ENCODE measurements around the gene TSGA10IP.

Gene TSGA10IP

DNA sequence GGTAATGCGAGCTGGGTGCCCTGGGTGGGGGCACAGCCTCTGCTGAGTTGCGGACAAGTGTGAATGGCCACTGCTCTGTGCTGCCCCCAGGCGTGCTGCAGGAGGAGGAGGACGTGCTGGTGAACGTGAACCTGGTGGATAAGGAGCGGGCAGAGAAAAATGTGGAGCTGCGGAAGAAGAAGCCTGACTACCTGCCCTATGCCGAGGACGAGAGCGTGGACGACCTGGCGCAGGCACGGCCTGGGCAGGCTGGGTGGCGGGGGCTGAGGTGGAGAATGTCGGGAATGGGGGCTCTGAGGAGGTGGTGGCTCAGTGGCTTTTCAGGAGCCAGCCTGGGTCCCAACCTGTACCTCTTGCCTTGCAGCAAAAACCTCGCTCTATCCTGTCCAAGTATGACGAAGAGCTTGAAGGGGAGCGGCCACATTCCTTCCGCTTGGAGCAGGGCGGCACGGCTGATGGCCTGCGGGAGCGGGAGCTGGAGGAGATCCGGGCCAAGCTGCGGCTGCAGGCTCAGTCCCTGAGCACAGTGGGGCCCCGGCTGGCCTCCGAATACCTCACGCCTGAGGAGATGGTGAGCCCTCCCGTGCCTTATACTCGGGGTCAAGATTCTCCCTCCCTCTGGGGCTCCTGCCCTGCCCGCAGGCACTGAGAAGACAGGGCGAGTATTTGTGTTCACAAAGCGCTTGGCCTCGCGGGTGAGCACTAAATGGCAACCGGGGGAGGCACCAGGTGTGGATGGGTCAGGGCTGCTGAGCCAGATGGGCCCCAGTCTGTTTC is 20.9 kb downstream of the TSGA10IP start:
- Histone ChIP-seq H3K9me3 (ENCODE audit: insufficient read depth, low read depth, low read length) (no peaks in the 10 kb centered on the region), H2BK5ac (ENCODE audit: low read depth, low read length, poor library complexity) (no peak overlapping the region), H3K23ac (ENCODE audit: low read length) (no peak overlapping the region), H2AFZ (ENCODE audit: insufficient read depth, low read length, poor library complexity) (no peak overlapping the region), H2BK120ac (ENCODE audit: insufficient read depth, low read length, poor library complexity) (no peak overlapping the region), H4K91ac (ENCODE audit: low read depth, low read length) (no peak overlapping the region), H4K12ac (ENCODE audit: low read depth, low read length) (no peak overlapping the region), H3K79me2 (ENCODE audit: control insufficient read depth, insufficient read depth, low read length, poor library complexity) (peaks cover 8% of the 10 kb centered on the region), H3K9ac (ENCODE audit: low read length) (no peak overlapping the region), H3K14ac (ENCODE audit: low read length) (no peak overlapping the region), H4K8ac (ENCODE audit: low read depth, low read length) (no peak overlapping the region), H2AK5ac (ENCODE audit: low read length) (no peak overlapping the region), H3K18ac (ENCODE audit: low read length) (no peak overlapping the region), H3K4ac (ENCODE audit: low read depth, low read length) (no peak overlapping the region), H3K4me3 (ENCODE audit: low read depth, low read length) (no peak overlapping the region), H3K27me3 (ENCODE audit: insufficient read depth, low read length) (no peaks in the 10 kb centered on the region), H3K79me1 (ENCODE audit: low read length) (peaks cover 5% of the 10 kb centered on the region), H3K27ac (ENCODE audit: low read depth, low read length) (no peak overlapping the region), H2BK12ac (ENCODE audit: low read length) (no peak overlapping the region), H3K4me2 (ENCODE audit: low read length) (no peak overlapping the region), H3K36me3 (ENCODE audit: control insufficient read depth in 1 of 2, insufficient read depth in 2 of 2, low read length in 2 of 2) (peaks cover 56 to 64% of the 10 kb centered on the region in 2 experiments), H3K4me1 (ENCODE audit: control insufficient read depth in 1 of 2, insufficient read depth in 2 of 2, low read length in 2 of 2) (peaks cover 4 to 8% of the 10 kb centered on the region in 2 experiments)
- no CpG with 5 or more reads among the region's 36 CpGs for WGBS (ENCODE audit: extremely low coverage, insufficient coverage, insufficient read length)
- DNase-seq: peak in 1 of 2 donors; percentile 44

DNA sequence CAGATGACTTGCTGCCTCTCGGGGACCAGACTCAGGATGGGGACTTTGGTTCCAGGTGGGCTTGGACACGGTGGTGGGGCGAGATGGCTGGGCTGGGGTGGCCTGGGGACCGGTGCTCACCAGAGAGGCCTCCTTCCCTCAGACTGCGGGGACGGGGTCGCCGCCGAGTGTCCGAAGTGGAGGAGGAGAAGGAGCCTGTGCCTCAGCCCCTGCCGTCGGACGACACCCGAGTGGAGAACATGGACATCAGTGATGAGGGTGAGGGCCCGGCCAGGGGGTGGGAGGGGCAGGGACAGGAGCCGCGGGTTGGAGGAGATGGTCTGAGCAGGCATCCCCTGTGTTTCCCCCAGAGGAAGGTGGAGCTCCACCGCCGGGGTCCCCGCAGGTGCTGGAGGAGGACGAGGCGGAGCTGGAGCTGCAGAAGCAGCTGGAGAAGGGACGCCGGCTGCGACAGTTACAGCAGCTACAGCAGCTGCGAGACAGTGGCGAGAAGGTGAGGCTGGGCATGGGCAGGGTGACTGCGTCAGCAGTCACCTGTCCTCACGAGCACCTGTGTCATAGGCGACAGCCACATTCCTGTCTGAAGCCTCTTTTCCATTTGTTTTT is 22.2 kb downstream of the TSGA10IP start:
- H4K91ac ChIP-seq (ENCODE audit: low read depth, low read length): no peak overlapping the region
- H3K9ac ChIP-seq (ENCODE audit: low read length): no peak overlapping the region
- H2BK120ac ChIP-seq (ENCODE audit: insufficient read depth, low read length, poor library complexity): no peak overlapping the region
- no peak overlapping the region for H3K23ac ChIP-seq (ENCODE audit: low read length)
- no peak overlapping the region for H3K4ac ChIP-seq (ENCODE audit: low read depth, low read length)
- H3K18ac ChIP-seq (ENCODE audit: low read length): no peak overlapping the region
- H3K27ac ChIP-seq (ENCODE audit: low read depth, low read length): no peak overlapping the region
- no peak overlapping the region for H2BK12ac ChIP-seq (ENCODE audit: low read length)
- no CpG with 5 or more reads among the region's 30 CpGs for WGBS (ENCODE audit: extremely low coverage, insufficient coverage, insufficient read length)
- no peak overlapping the region for H3K4me3 ChIP-seq (ENCODE audit: low read depth, low read length)
- H4K12ac ChIP-seq (ENCODE audit: low read depth, low read length): no peak overlapping the region
- no peaks in the 10 kb centered on the region for H3K9me3 ChIP-seq (ENCODE audit: insufficient read depth, low read depth, low read length)
- no peak overlapping the region for H3K14ac ChIP-seq (ENCODE audit: low read length)
- no peak overlapping the region for H2AFZ ChIP-seq (ENCODE audit: insufficient read depth, low read length, poor library complexity)
- H2BK5ac ChIP-seq (ENCODE audit: low read depth, low read length, poor library complexity): no peak overlapping the region
- H3K4me2 ChIP-seq (ENCODE audit: low read length): no peak overlapping the region
- no peak overlapping the region for H4K8ac ChIP-seq (ENCODE audit: low read depth, low read length)
- no peaks in the 10 kb centered on the region for H3K79me1 ChIP-seq (ENCODE audit: low read length)
- H2AK5ac ChIP-seq (ENCODE audit: low read length): no peak overlapping the region
- H3K27me3 ChIP-seq (ENCODE audit: insufficient read depth, low read length): no peaks in the 10 kb centered on the region
- peaks cover 60 to 65% of the 10 kb centered on the region in 2 experiments for H3K36me3 ChIP-seq (ENCODE audit: control insufficient read depth in 1 of 2, insufficient read depth in 2 of 2, low read length in 2 of 2)
- H3K4me1 ChIP-seq (ENCODE audit: control insufficient read depth in 1 of 2, insufficient read depth in 2 of 2, low read length in 2 of 2): peaks cover 3 to 5% of the 10 kb centered on the region in 2 experiments
- DNase-seq: no peak
- H3K79me2 ChIP-seq (ENCODE audit: control insufficient read depth, insufficient read depth, low read length, poor library complexity): peaks cover 5% of the 10 kb centered on the region

DNA sequence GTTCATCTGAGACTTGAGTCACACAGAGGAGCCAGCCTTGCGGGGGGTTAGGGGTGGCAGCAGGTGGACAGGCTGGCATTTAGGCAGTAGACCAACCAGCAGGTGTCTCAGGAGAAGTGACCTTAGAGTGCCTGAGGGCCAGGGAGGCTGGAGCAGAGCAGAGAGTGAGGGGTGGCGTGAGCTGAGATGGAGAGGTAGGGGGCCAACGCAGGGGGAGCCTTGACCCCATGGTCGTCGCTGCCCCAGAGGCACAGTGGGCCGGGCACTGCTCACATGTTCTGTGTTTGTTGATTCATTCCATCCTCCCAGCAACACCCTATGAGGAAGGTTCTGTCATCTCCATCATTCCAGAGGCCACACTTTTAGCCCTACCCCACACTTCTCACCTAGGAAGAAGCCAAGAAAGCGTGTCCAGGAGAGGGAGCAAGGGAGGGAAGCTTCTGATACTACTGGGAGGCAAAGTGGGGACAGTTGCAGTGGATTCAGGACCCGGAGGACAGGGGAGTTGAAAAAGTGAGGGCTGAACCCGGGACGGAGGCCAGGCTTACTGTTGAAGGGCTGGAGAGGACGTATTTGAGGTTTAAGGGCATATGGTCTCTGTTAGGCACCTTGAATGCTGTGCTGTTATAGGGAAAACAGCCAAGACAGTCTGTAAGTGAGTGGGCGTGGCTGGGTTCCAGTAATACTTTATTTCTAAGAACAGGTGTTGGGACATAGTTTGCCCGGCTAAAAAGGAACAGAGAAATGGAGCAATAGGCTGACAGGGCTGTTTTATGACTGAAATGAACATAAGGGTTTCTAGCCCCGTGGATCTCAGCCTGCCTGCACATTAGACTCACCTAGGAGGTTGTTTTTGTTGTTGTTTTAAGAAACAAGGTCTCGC is 23.6 kb downstream of the TSGA10IP start:
- Histone ChIP-seq H3K9me3 (ENCODE audit: insufficient read depth, low read depth, low read length) (no peaks in the 10 kb centered on the region), H2AFZ (ENCODE audit: insufficient read depth, low read length, poor library complexity) (no peak overlapping the region), H2BK12ac (ENCODE audit: low read length) (no peak overlapping the region), H2BK120ac (ENCODE audit: insufficient read depth, low read length, poor library complexity) (no peak overlapping the region), H3K27me3 (ENCODE audit: insufficient read depth, low read length) (no peaks in the 10 kb centered on the region), H3K79me2 (ENCODE audit: control insufficient read depth, insufficient read depth, low read length, poor library complexity) (no peaks in the 10 kb centered on the region), H3K27ac (ENCODE audit: low read depth, low read length) (no peak overlapping the region), H3K4me2 (ENCODE audit: low read length) (no peak overlapping the region), H3K36me3 (ENCODE audit: control insufficient read depth in 1 of 2, insufficient read depth in 2 of 2, low read length in 2 of 2) (peaks cover 65 to 73% of the 10 kb centered on the region in 2 experiments), H4K12ac (ENCODE audit: low read depth, low read length) (no peak overlapping the region), H4K8ac (ENCODE audit: low read depth, low read length) (no peak overlapping the region), H4K91ac (ENCODE audit: low read depth, low read length) (no peak overlapping the region), H3K9ac (ENCODE audit: low read length) (no peak overlapping the region), H3K79me1 (ENCODE audit: low read length) (no peaks in the 10 kb centered on the region), H3K4ac (ENCODE audit: low read depth, low read length) (no peak overlapping the region), H3K18ac (ENCODE audit: low read length) (no peak overlapping the region), H3K14ac (ENCODE audit: low read length) (no peak overlapping the region), H2AK5ac (ENCODE audit: low read length) (no peak overlapping the region), H3K4me1 (ENCODE audit: control insufficient read depth in 1 of 2, insufficient read depth in 2 of 2, low read length in 2 of 2) (no peaks in the 10 kb centered on the region), H2BK5ac (ENCODE audit: low read depth, low read length, poor library complexity) (no peak overlapping the region), H3K23ac (ENCODE audit: low read length) (no peak overlapping the region), H3K4me3 (ENCODE audit: low read depth, low read length) (no peak overlapping the region)
- no CpG with 5 or more reads among the region's 15 CpGs for WGBS (ENCODE audit: extremely low coverage, insufficient coverage, insufficient read length)
- DNase-seq: peak; percentile 28 to 37

DNA sequence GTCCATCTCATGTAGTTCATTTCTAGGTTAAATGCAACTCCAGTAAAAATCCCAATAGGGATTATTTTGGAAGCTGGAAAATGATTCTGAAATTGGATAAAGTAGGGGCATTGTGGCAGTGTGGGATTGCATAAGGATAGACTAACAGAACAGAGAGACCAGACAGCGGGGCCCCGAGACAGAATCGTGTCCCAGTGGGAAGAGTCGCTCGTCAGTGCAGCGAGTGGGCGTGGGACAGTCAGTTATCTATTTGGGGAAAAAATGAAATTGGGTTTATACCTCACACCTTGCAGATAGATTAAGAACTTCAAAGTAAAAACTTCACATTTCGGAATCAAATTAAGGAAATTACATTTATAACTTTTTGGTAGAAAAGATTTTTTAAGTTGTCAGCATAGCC is 26.8 kb downstream of the TSGA10IP start:
- Histone ChIP-seq H3K9ac (ENCODE audit: low read length) (no peak overlapping the region), H2AFZ (ENCODE audit: insufficient read depth, low read length, poor library complexity) (no peak overlapping the region), H3K27ac (ENCODE audit: low read depth, low read length) (no peak overlapping the region), H4K8ac (ENCODE audit: low read depth, low read length) (no peak overlapping the region), H3K27me3 (ENCODE audit: insufficient read depth, low read length) (no peaks in the 10 kb centered on the region), H2BK12ac (ENCODE audit: low read length) (no peak overlapping the region), H4K12ac (ENCODE audit: low read depth, low read length) (no peak overlapping the region), H3K4ac (ENCODE audit: low read depth, low read length) (no peak overlapping the region), H3K79me2 (ENCODE audit: control insufficient read depth, insufficient read depth, low read length, poor library complexity) (no peaks in the 10 kb centered on the region), H2BK5ac (ENCODE audit: low read depth, low read length, poor library complexity) (no peak overlapping the region), H3K4me3 (ENCODE audit: low read depth, low read length) (no peak overlapping the region), H3K4me1 (ENCODE audit: control insufficient read depth in 1 of 2, insufficient read depth in 2 of 2, low read length in 2 of 2) (no peaks in the 10 kb centered on the region), H2BK120ac (ENCODE audit: insufficient read depth, low read length, poor library complexity) (no peak overlapping the region), H3K36me3 (ENCODE audit: control insufficient read depth in 1 of 2, insufficient read depth in 2 of 2, low read length in 2 of 2) (peaks cover 51 to 59% of the 10 kb centered on the region in 2 experiments), H3K9me3 (ENCODE audit: insufficient read depth, low read depth, low read length) (no peaks in the 10 kb centered on the region), H2AK5ac (ENCODE audit: low read length) (no peak overlapping the region), H3K18ac (ENCODE audit: low read length) (no peak overlapping the region), H4K91ac (ENCODE audit: low read depth, low read length) (no peak overlapping the region), H3K79me1 (ENCODE audit: low read length) (no peaks in the 10 kb centered on the region), H3K23ac (ENCODE audit: low read length) (no peak overlapping the region), H3K4me2 (ENCODE audit: low read length) (no peak overlapping the region), H3K14ac (ENCODE audit: low read length) (no peak overlapping the region)
- no peak for DNase-seq
- WGBS (ENCODE audit: extremely low coverage, insufficient coverage, insufficient read length): no CpG with 5 or more reads among the region's 8 CpGs
